ENCODE measurements around the gene RETREG1. TPM values are rescaled to one million over a fixed set of nuclear protein-coding genes. Genes with fewer than 3 reads are reported as not detected.

RETREG1 gene
- total RNA-seq, 6 donors from 2014 or later: 17.6 to 50.2 (median 28.3) TPM

GRCh38 chr5:16536246-16536645 is 80.6 kb downstream of the RETREG1 start:
- DNase-seq (no peak), ATAC-seq (ENCODE audit: low FRiP score in 2 of 2) (no peak)
- H3K4me1 ChIP-seq: peaks cover 0 to 4% (median 0%) of the 10 kb centered on the region in 4 donors
- no peaks in the 10 kb centered on the region for H3K36me3 ChIP-seq
- H3K9me3 ChIP-seq: no peaks in the 10 kb centered on the region
- 65 to 74% methylated on average over 6 of the region's 6 CpGs for WGBS, 2 donors
- H3K27me3 ChIP-seq: no peaks in the 10 kb centered on the region
- H3K27ac ChIP-seq: no peak overlapping the region
- TF ChIP-seq POLR2AphosphoS5 (IDR thresholded peaks at IDR 0.05) (no peak), EP300 (IDR thresholded peaks at IDR 0.05) (no peak), POLR2A (IDR thresholded peaks at IDR 0.05) (no peak), CTCF (IDR thresholded peaks at IDR 0.05) (no peak)
- H3K4me3 ChIP-seq: no peak overlapping the region

GRCh38 chr5:16534280-16534679 is 82.5 kb downstream of the RETREG1 start:
- ATAC-seq (ENCODE audit: low FRiP score in 2 of 2) (no peak), DNase-seq (no peak)
- Histone ChIP-seq H3K4me1 (peaks cover 0 to 4% (median 0%) of the 10 kb centered on the region in 4 donors), H3K4me3 (no peak overlapping the region), H3K27me3 (no peaks in the 10 kb centered on the region), H3K9me3 (no peaks in the 10 kb centered on the region), H3K36me3 (no peaks in the 10 kb centered on the region), H3K27ac (no peak overlapping the region)
- WGBS, 2 donors: 69 to 100% methylated on average over 1 of the region's 1 CpG
- TF ChIP-seq CTCF (IDR thresholded peaks at IDR 0.05): no peak
- TF ChIP-seq POLR2A (IDR thresholded peaks at IDR 0.05): no peak
- TF ChIP-seq EP300 (IDR thresholded peaks at IDR 0.05): no peak
- TF ChIP-seq POLR2AphosphoS5 (IDR thresholded peaks at IDR 0.05): no peak

GRCh38 chr5:16531063-16531648 is 85.6 kb downstream of the RETREG1 start:
- ATAC-seq (ENCODE audit: low FRiP score in 2 of 2) (no peak), DNase-seq (no peak)
- Histone ChIP-seq H3K9me3 (no peaks in the 10 kb centered on the region), H3K36me3 (no peaks in the 10 kb centered on the region), H3K4me3 (no peak overlapping the region), H3K4me1 (no peaks in the 10 kb centered on the region), H3K27ac (no peak overlapping the region), H3K27me3 (no peaks in the 10 kb centered on the region)
- TF ChIP-seq POLR2AphosphoS5 (IDR thresholded peaks at IDR 0.05): no peak
- no peak for TF ChIP-seq POLR2A (IDR thresholded peaks at IDR 0.05)
- TF ChIP-seq EP300 (IDR thresholded peaks at IDR 0.05): no peak
- TF ChIP-seq CTCF (IDR thresholded peaks at IDR 0.05): no peak
- 79 to 87% methylated on average over 4 of the region's 4 CpGs for WGBS, 2 donors

- no peak overlapping the region for H3K4me3 ChIP-seq
- DNase-seq (no peak), ATAC-seq (ENCODE audit: low FRiP score in 2 of 2) (no peak)
- TF ChIP-seq EP300 (IDR thresholded peaks at IDR 0.05) (no peak), POLR2AphosphoS5 (IDR thresholded peaks at IDR 0.05) (no peak), CTCF (IDR thresholded peaks at IDR 0.05) (no peak), POLR2A (IDR thresholded peaks at IDR 0.05) (no peak)
- H3K27me3 ChIP-seq: no peaks in the 10 kb centered on the region
- H3K27ac ChIP-seq: no peak overlapping the region
- no peaks in the 10 kb centered on the region for H3K9me3 ChIP-seq
- no peaks in the 10 kb centered on the region for H3K4me1 ChIP-seq
- 87 to 88% methylated on average over 7 of the region's 7 CpGs for WGBS, 2 donors
- H3K36me3 ChIP-seq: no peaks in the 10 kb centered on the region
Measured at GRCh38 chr5:16529306-16529705, 87.5 kb downstream of the RETREG1 start.
